ENCODE results near the gene PLPPR1.

The PLPPR1 gene

DNA sequence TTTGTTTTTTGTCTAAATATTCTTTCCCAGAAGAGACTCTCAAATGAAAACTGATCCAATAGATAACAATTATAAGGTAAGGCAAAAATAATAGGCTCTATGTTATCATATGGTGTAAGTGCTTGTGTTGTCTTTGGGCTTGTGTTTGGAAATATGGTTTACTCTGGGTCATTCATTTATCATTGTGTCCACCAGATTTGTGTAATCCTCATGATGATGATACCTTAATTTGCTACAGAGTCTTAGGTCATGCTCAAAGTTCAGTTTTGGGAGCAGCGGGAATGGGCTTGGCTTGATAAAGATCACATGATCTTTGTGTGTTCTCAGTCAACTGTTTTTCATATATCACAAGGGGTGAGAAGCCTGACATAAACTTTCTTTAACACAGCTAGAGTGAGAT, 34.2 kb downstream of the PLPPR1 start:
- ChIA-PET POLR2A (no interaction called here), CTCF (no interaction called here)
- TF ChIP-seq, protein P1, sequence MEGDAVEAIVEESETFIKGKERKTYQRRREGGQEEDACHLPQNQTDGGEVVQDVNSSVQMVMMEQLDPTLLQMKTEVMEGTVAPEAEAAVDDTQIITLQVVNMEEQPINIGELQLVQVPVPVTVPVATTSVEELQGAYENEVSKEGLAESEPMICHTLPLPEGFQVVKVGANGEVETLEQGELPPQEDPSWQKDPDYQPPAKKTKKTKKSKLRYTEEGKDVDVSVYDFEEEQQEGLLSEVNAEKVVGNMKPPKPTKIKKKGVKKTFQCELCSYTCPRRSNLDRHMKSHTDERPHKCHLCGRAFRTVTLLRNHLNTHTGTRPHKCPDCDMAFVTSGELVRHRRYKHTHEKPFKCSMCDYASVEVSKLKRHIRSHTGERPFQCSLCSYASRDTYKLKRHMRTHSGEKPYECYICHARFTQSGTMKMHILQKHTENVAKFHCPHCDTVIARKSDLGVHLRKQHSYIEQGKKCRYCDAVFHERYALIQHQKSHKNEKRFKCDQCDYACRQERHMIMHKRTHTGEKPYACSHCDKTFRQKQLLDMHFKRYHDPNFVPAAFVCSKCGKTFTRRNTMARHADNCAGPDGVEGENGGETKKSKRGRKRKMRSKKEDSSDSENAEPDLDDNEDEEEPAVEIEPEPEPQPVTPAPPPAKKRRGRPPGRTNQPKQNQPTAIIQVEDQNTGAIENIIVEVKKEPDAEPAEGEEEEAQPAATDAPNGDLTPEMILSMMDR (IDR thresholded peaks at IDR 0.05; ENCODE audit: insufficient read depth, low read length, missing control alignments): no peak
- no peak for DNase-seq (ENCODE audit: low read depth, low spot score)
- H3K4me3 ChIP-seq (ENCODE audit: low read depth, low read length): no peak overlapping the region

- ChIA-PET CTCF (no interaction called here), POLR2A (no interaction called here)
- TF ChIP-seq, protein P1 (IDR thresholded peaks at IDR 0.05; ENCODE audit: insufficient read depth, low read length, missing control alignments): no peak
- no peak for DNase-seq (ENCODE audit: low read depth, low spot score)
- no peak overlapping the region for H3K4me3 ChIP-seq (ENCODE audit: low read depth, low read length)
These were observed 34.7 kb downstream of the PLPPR1 start for GRCh38 chr9:101063192-101063591.

GRCh38 chr9:101064206-101064605, 35.7 kb downstream of the PLPPR1 start:
- no peak for DNase-seq (ENCODE audit: low read depth, low spot score)
- no peak overlapping the region for H3K4me3 ChIP-seq (ENCODE audit: low read depth, low read length)
- TF ChIP-seq, protein P1 (IDR thresholded peaks at IDR 0.05; ENCODE audit: insufficient read depth, low read length, missing control alignments): no peak
- CTCF ChIA-PET: no interaction called here
- POLR2A ChIA-PET: no interaction called here

- TF ChIP-seq, protein P1 (IDR thresholded peaks at IDR 0.05; ENCODE audit: insufficient read depth, low read length, missing control alignments): no peak
- DNase-seq (ENCODE audit: low read depth, low spot score): no peak
- POLR2A ChIA-PET: no interaction called here
- no peak overlapping the region for H3K4me3 ChIP-seq (ENCODE audit: low read depth, low read length)
- CTCF ChIA-PET: no interaction called here
These were observed 37.4 kb downstream of the PLPPR1 start for GRCh38 chr9:101065930-101066329.

GRCh38 chr9:101068696-101069095, 40.2 kb downstream of the PLPPR1 start:
- DNase-seq (ENCODE audit: low read depth, low spot score): no peak
- TF ChIP-seq, protein P1 (IDR thresholded peaks at IDR 0.05; ENCODE audit: insufficient read depth, low read length, missing control alignments): no peak
- ChIA-PET CTCF (no interaction called here), POLR2A (no interaction called here)
- H3K4me3 ChIP-seq (ENCODE audit: low read depth, low read length): no peak overlapping the region

DNA sequence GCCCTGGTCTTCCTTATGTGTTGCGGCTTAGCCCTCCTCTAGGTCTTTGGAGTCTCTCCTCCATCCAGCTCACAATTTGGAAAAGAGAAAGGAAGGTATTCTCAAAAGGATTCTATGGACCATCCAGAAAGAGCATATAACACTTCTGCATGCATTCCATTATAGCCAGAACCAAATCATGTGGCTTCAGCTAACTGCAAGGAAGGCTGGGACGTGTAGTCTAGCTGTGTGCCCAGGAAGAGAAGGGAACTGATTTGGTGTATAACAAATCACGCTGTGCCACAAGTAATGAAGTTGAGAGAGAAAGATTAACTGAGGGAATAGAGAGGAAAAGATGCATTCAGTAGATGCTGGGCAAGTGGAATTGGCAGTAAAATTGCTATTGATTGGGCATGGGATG, 43.7 kb downstream of the PLPPR1 start:
- POLR2A ChIA-PET: no interaction called here
- CTCF ChIA-PET: no interaction called here
- H3K4me3 ChIP-seq (ENCODE audit: low read depth, low read length): no peak overlapping the region
- DNase-seq (ENCODE audit: low read depth, low spot score): no peak
- TF ChIP-seq, protein P1 (IDR thresholded peaks at IDR 0.05; ENCODE audit: insufficient read depth, low read length, missing control alignments): no peak

All from AG04449 (cell line).